H9 (cell line): ENCODE results near the gene XIRP1. TPM values are rescaled to one million over a fixed set of nuclear protein-coding genes. Genes with fewer than 3 reads are reported as not detected.

Source experiments
- DNase-seq: peaks from one replicate; pipeline ENCODE4 v3.0.0-alpha.2; 2017
- H2AFZ ChIP-seq: one replicate; pipeline ENCODE4 v1.6.1; 2013; ENCODE audit warnings: mild to moderate bottlenecking, low read length, control low read depth, moderate library complexity
- H2AK5ac ChIP-seq: 2 replicates; pipeline ENCODE4 v1.6.1; 2013; ENCODE audit warnings: low read length, control low read depth, mixed read lengths; ENCODE audit not compliant: insufficient read length
- H2BK120ac ChIP-seq: one replicate; pipeline ENCODE4 v1.6.1; 2013; ENCODE audit warnings: low read depth, mild to moderate bottlenecking, low read length, control low read depth, inconsistent platforms; ENCODE audit not compliant: poor library complexity, severe bottlenecking
- H2BK12ac ChIP-seq: 2 replicates; pipeline ENCODE4 v1.6.1; 2013; ENCODE audit warnings: low read length, control low read depth, mixed read lengths, low read depth; ENCODE audit not compliant: insufficient read length
- H2BK15ac ChIP-seq: 2 replicates; pipeline ENCODE4 v1.6.1; 2013; ENCODE audit warnings: low read depth, low read length, control low read depth
- H2BK20ac ChIP-seq: one replicate; pipeline ENCODE4 v1.6.1; 2013; ENCODE audit warnings: low read depth, mild to moderate bottlenecking, low read length, control low read depth, inconsistent platforms; ENCODE audit not compliant: poor library complexity, severe bottlenecking
- H2BK5ac ChIP-seq: 2 replicates; pipeline ENCODE4 v1.6.1; 2013; ENCODE audit warnings: low read length, control low read depth, mixed read lengths; ENCODE audit not compliant: insufficient read length
- H3K14ac ChIP-seq: 2 replicates; pipeline ENCODE4 v1.6.1; 2013; ENCODE audit warnings: low read length, control low read depth; ENCODE audit not compliant: insufficient read depth
- H3K18ac ChIP-seq: 2 replicates; pipeline ENCODE4 v1.6.1; 2013; ENCODE audit warnings: low read depth, mild to moderate bottlenecking, mixed read lengths, low read length, control low read depth; ENCODE audit not compliant: insufficient read length
- H3K23ac ChIP-seq: 2 replicates; pipeline ENCODE4 v1.6.1; 2013; ENCODE audit warnings: low read length, control low read depth, mixed read lengths, low read depth; ENCODE audit not compliant: insufficient read length
- H3K23me2 ChIP-seq: 2 replicates; pipeline ENCODE4 v1.6.1; 2013; ENCODE audit warnings: low read depth, mild to moderate bottlenecking, mixed read lengths, low read length, control low read depth; ENCODE audit not compliant: insufficient read length, poor library complexity, severe bottlenecking
- H3K27ac ChIP-seq: 2 replicates; pipeline ENCODE4 v1.5.1; 2013; ENCODE audit warnings: low read length, control low read depth, mixed read lengths, low read depth; ENCODE audit not compliant: insufficient read length
- H3K27me3 ChIP-seq: 2 replicates; pipeline ENCODE4 v1.6.1; 2013; ENCODE audit warnings: low read length, control low read depth, inconsistent platforms; ENCODE audit not compliant: insufficient read depth
- H3K4ac ChIP-seq: 2 replicates; pipeline ENCODE4 v1.6.1; 2013; ENCODE audit warnings: low read depth, mild to moderate bottlenecking, control low read depth, inconsistent platforms, low read length, moderate library complexity
- H3K4me1 ChIP-seq: 2 replicates; pipeline ENCODE4 v1.6.1; 2013; ENCODE audit warnings: low read length, control low read depth, inconsistent platforms; ENCODE audit not compliant: insufficient read depth
- H3K4me2 ChIP-seq: 2 replicates; pipeline ENCODE4 v1.6.1; 2013; ENCODE audit warnings: low read length, control low read depth, mixed read lengths; ENCODE audit not compliant: insufficient read length, insufficient read depth
- H3K56ac ChIP-seq: 2 replicates; pipeline ENCODE4 v1.6.1; 2013; ENCODE audit warnings: low read depth, mild to moderate bottlenecking, mixed read lengths, low read length, control low read depth; ENCODE audit not compliant: insufficient read length
- H3K79me1 ChIP-seq: 2 replicates; pipeline ENCODE4 v1.6.1; 2013; ENCODE audit warnings: low read depth, mild to moderate bottlenecking, moderate library complexity, low read length, control low read depth, inconsistent platforms; ENCODE audit not compliant: insufficient read depth, poor library complexity, severe bottlenecking
- H3K79me2 ChIP-seq: 2 replicates; pipeline ENCODE4 v1.6.1; 2013; ENCODE audit warnings: low read length, control low read depth, inconsistent platforms; ENCODE audit not compliant: insufficient read depth
- H3K9ac ChIP-seq: 2 replicates; pipeline ENCODE4 v1.6.1; 2013; ENCODE audit warnings: low read length, control low read depth, mixed read lengths; ENCODE audit not compliant: insufficient read length; ENCODE audit errors: extremely low read depth
- H3K9me3 ChIP-seq: one replicate; pipeline ENCODE4 v1.6.1; 2013; ENCODE audit warnings: low read depth, low read length, inconsistent platforms; ENCODE audit not compliant: control insufficient read depth
- H3T11ph ChIP-seq: one replicate; pipeline ENCODE4 v1.6.1; 2013; ENCODE audit warnings: mild to moderate bottlenecking, low read length, control low read depth, inconsistent platforms
- H4K20me1 ChIP-seq: one replicate; pipeline ENCODE4 v1.6.1; 2013; ENCODE audit not compliant: control insufficient read depth, insufficient read length, insufficient read depth
- H4K5ac ChIP-seq: 2 replicates; pipeline ENCODE4 v1.6.1; 2013; ENCODE audit warnings: low read depth, mild to moderate bottlenecking, mixed read lengths, low read length, control low read depth; ENCODE audit not compliant: insufficient read length
- H4K8ac ChIP-seq: replicated peaks from 2 replicates; pipeline ENCODE4 v1.6.1; 2013; ENCODE audit warnings: low read length, control low read depth, mixed read lengths, low read depth; ENCODE audit not compliant: insufficient read length
- H4K91ac ChIP-seq: 2 replicates; pipeline ENCODE4 v1.6.1; 2013; ENCODE audit warnings: low read depth, mild to moderate bottlenecking, moderate library complexity, mixed read lengths, low read length, control low read depth; ENCODE audit not compliant: insufficient read length
- H3K27ac Mint-ChIP-seq, 3 experiments: 2 replicates in 2 of 3; 3 replicates in 1 of 3; pipeline ENCODE4 v1.8.0; 2020 to 2021; ENCODE audit warnings: mixed read lengths in 3 of 3, mild to moderate bottlenecking in 1 of 3, moderate library complexity in 1 of 3
- H3K27me3 Mint-ChIP-seq: 2 replicates; pipeline ENCODE4 v1.8.0; 2021; ENCODE audit warnings: low read depth, mild to moderate bottlenecking, moderate library complexity, mixed read lengths
- H3K36me3 Mint-ChIP-seq, 3 experiments: 2 replicates in 2 of 3; 3 replicates in 1 of 3; pipeline ENCODE4 v1.8.0; 2020 to 2021; ENCODE audit warnings: low read depth in 3 of 3, mixed read lengths in 3 of 3; ENCODE audit not compliant: insufficient read depth in 1 of 3
- H3K4me1 Mint-ChIP-seq, 2 experiments: 2 replicates each; pipeline ENCODE4 v1.8.0; 2020; ENCODE audit warnings: mixed read lengths in 2 of 2
- H3K4me3 Mint-ChIP-seq, 2 experiments: 2 replicates in 1 of 2; 3 replicates in 1 of 2; pipeline ENCODE4 v1.8.0; 2020 to 2021; ENCODE audit warnings: mild to moderate bottlenecking in 2 of 2, mixed read lengths in 2 of 2, moderate library complexity in 1 of 2
- H3K9me3 Mint-ChIP-seq, 2 experiments: 2 replicates in 1 of 2; 3 replicates in 1 of 2; pipeline ENCODE4 v1.8.0; 2020; ENCODE audit warnings: mild to moderate bottlenecking in 2 of 2, mixed read lengths in 2 of 2, moderate library complexity in 1 of 2
- CTCF ChIP-seq: fragments of 200-600 bp; sonication (generic); conservative IDR thresholded peaks from 3 replicates; pipeline ENCODE4 v1.8.0; 2021; ENCODE audit warnings: antibody characterized with exemption, mild to moderate bottlenecking
- WGBS: extraction: QIAGEN DNeasy Blood & Tissue Kit; methylation state at CpG from one replicate; pipeline ENCODE4 v1.1.7; 2013; ENCODE audit warnings: missing lambda C conversion rate, low lambda C conversion rate, mixed read lengths; ENCODE audit not compliant: insufficient read length; ENCODE audit errors: extremely low coverage; 5-methylcytosine and 5-hydroxymethylcytosine counted together
- total RNA-seq: library from RNA; stranded (reverse); gene quantifications from 2 replicates; pipeline ENCODE4 v1.2.1, GENCODE V29; 2021

Gene XIRP1
- total RNA-seq, 1 experiment from 2014 or later, result not detected

GRCh38 chr3:39169712-39170111 lies 22.7 kb downstream of the XIRP1 start:
- Histone ChIP-seq H2AFZ (no peak overlapping the region), H4K5ac (no peak overlapping the region), H2AK5ac (no peak overlapping the region), H3T11ph (no peak overlapping the region), H3K23me2 (no peaks in the 10 kb centered on the region), H3K27ac (no peak overlapping the region), H3K9me3 (no peaks in the 10 kb centered on the region), H2BK120ac (no peak overlapping the region), H2BK15ac (no peak overlapping the region), H4K91ac (no peak overlapping the region), H2BK5ac (no peak overlapping the region), H2BK20ac (no peak overlapping the region), H3K18ac (no peak overlapping the region), H3K4me2 (no peak overlapping the region), H3K56ac (no peak overlapping the region), H4K8ac (no peak overlapping the region), H3K4ac (no peak overlapping the region), H3K79me2 (no peaks in the 10 kb centered on the region), H3K27me3 (no peaks in the 10 kb centered on the region), H3K23ac (no peak overlapping the region), H3K9ac (no peak overlapping the region), H2BK12ac (no peak overlapping the region), H3K14ac (no peak overlapping the region), H3K4me1 (peaks cover 4% of the 10 kb centered on the region; the same call in 1 of the 2 replicates), H4K20me1 (no peaks in the 10 kb centered on the region), H3K79me1 (no peaks in the 10 kb centered on the region)
- Mint-ChIP-seq H3K36me3 (no peaks in the 10 kb centered on the region), H3K4me3 (no peak overlapping the region; a peak in 1 of 5 replicates), H3K4me1 (peaks cover 14 to 19% of the 10 kb centered on the region in 2 experiments), H3K27me3 (peaks cover 4% of the 10 kb centered on the region), H3K27ac (no peak overlapping the region), H3K9me3 (peaks cover 5 to 10% of the 10 kb centered on the region in 2 experiments)
- no peak for TF ChIP-seq CTCF
- no CpG with 5 or more reads among the region's 1 CpG for WGBS
- DNase-seq, result no peak
